ENCODE data around the gene FHOD3.

Gene FHOD3

GRCh38 chr18:36594621-36595020, 297.1 kb downstream of the FHOD3 start:
- DNase-seq (ENCODE audit: low spot score) = no peak

GRCh38 chr18:36595046-36595817, 297.7 kb downstream of the FHOD3 start:
- no peak for DNase-seq (ENCODE audit: low spot score)

- no peak for DNase-seq (ENCODE audit: low spot score)
These were observed 298.3 kb downstream of the FHOD3 start for GRCh38 chr18:36595818-36596215.

GRCh38 chr18:36597636-36598035, 300.1 kb downstream of the FHOD3 start:
- no peak for DNase-seq (ENCODE audit: low spot score)

- DNase-seq (ENCODE audit: low spot score) = no peak
These were observed 303.0 kb downstream of the FHOD3 start for GRCh38 chr18:36600548-36600947.

- DNase-seq (ENCODE audit: low spot score) = no peak
These were observed 303.8 kb downstream of the FHOD3 start for GRCh38 chr18:36601316-36601715.

GRCh38 chr18:36602071-36602470, 304.6 kb downstream of the FHOD3 start:
- no peak for DNase-seq (ENCODE audit: low spot score)

GRCh38 chr18:36602620-36603019, 305.1 kb downstream of the FHOD3 start:
- DNase-seq (ENCODE audit: low spot score) = no peak

GRCh38 chr18:36608107-36608506, 310.6 kb downstream of the FHOD3 start:
- DNase-seq (ENCODE audit: low spot score) = no peak

GRCh38 chr18:36610258-36610657, 312.7 kb downstream of the FHOD3 start:
- peak; percentile 6 for DNase-seq (ENCODE audit: low spot score)

GRCh38 chr18:36610661-36611060, 313.1 kb downstream of the FHOD3 start:
- no peak for DNase-seq (ENCODE audit: low spot score)

GRCh38 chr18:36613069-36613468, 315.6 kb downstream of the FHOD3 start:
- no peak for DNase-seq (ENCODE audit: low spot score)

GRCh38 chr18:36613810-36614209, 316.3 kb downstream of the FHOD3 start:
- no peak for DNase-seq (ENCODE audit: low spot score)

- DNase-seq (ENCODE audit: low spot score) = no peak
These were observed 323.3 kb downstream of the FHOD3 start for GRCh38 chr18:36620788-36621187.

GRCh38 chr18:36622610-36623009, 325.1 kb downstream of the FHOD3 start:
- DNase-seq (ENCODE audit: low spot score) = no peak

- DNase-seq (ENCODE audit: low spot score) = no peak
These were observed 325.6 kb downstream of the FHOD3 start for GRCh38 chr18:36623091-36623490.

- no peak for DNase-seq (ENCODE audit: low spot score)
These were observed 326.2 kb downstream of the FHOD3 start for GRCh38 chr18:36623681-36624190.

GRCh38 chr18:36624451-36625167, 327.1 kb downstream of the FHOD3 start:
- no peak for DNase-seq (ENCODE audit: low spot score)

- DNase-seq (ENCODE audit: low spot score) = no peak
These were observed 327.9 kb downstream of the FHOD3 start for GRCh38 chr18:36625386-36625785.

GRCh38 chr18:36627637-36628036, 330.1 kb downstream of the FHOD3 start:
- DNase-seq (ENCODE audit: low spot score) = no peak

- no peak for DNase-seq (ENCODE audit: low spot score)
These were observed 331.1 kb downstream of the FHOD3 start for GRCh38 chr18:36628435-36629137.

GRCh38 chr18:36629138-36629530, 331.6 kb downstream of the FHOD3 start:
- DNase-seq (ENCODE audit: low spot score) = no peak

- DNase-seq (ENCODE audit: low spot score) = no peak
These were observed 332.3 kb downstream of the FHOD3 start for GRCh38 chr18:36629836-36630235.
